ENCODE measurements around the gene PLAC8L1. TPM values are rescaled to one million over a fixed set of nuclear protein-coding genes. Genes with fewer than 3 reads are reported as not detected.
"Not testable (repeated sequence)": the region's sequence is repeated elsewhere in the genome, so short reads cannot be mapped to it uniquely, and the experiment has no call there.

PLAC8L1 gene
- total RNA-seq, 1 experiment from 2014 or later: 1.4 TPM

GRCh38 chr5:146126068-146126467 is 20.7 kb upstream of the PLAC8L1 start:
- H3K27me3 Mint-ChIP-seq (ENCODE audit: unreplicated experiment): no peaks in the 10 kb centered on the region
- intact Hi-C loops (cut with micrococcal nuclease; ENCODE audit: unreplicated experiment): loop anchor here (5.0 kb wide), 1 partner anchor 301 kb away; no protein-coding TSS in a partner anchor
- H3K9me3 Mint-ChIP-seq (ENCODE audit: low read depth, unreplicated experiment): no peaks in the 10 kb centered on the region
- TF ChIP-seq, protein P1, sequence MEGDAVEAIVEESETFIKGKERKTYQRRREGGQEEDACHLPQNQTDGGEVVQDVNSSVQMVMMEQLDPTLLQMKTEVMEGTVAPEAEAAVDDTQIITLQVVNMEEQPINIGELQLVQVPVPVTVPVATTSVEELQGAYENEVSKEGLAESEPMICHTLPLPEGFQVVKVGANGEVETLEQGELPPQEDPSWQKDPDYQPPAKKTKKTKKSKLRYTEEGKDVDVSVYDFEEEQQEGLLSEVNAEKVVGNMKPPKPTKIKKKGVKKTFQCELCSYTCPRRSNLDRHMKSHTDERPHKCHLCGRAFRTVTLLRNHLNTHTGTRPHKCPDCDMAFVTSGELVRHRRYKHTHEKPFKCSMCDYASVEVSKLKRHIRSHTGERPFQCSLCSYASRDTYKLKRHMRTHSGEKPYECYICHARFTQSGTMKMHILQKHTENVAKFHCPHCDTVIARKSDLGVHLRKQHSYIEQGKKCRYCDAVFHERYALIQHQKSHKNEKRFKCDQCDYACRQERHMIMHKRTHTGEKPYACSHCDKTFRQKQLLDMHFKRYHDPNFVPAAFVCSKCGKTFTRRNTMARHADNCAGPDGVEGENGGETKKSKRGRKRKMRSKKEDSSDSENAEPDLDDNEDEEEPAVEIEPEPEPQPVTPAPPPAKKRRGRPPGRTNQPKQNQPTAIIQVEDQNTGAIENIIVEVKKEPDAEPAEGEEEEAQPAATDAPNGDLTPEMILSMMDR (IDR thresholded peaks at IDR 0.05; ENCODE audit: unreplicated experiment): no peak
- no TSS peak for BruUV-seq (replicated peaks)
- no peak overlapping the region for H3K4me3 Mint-ChIP-seq (ENCODE audit: low read depth, unreplicated experiment)
- H3K27ac Mint-ChIP-seq (ENCODE audit: unreplicated experiment): no peak overlapping the region
- DNase-seq: no peak
- CTCF ChIA-PET: no interaction called here
- H3K4me1 Mint-ChIP-seq (ENCODE audit: low read depth, unreplicated experiment): no peaks in the 10 kb centered on the region
- peaks cover 48% of the 10 kb centered on the region for H3K36me3 Mint-ChIP-seq (ENCODE audit: insufficient read depth, unreplicated experiment)

- TF ChIP-seq, protein P1 (IDR thresholded peaks at IDR 0.05; ENCODE audit: unreplicated experiment): no peak
- no peaks in the 10 kb centered on the region for H3K9me3 Mint-ChIP-seq (ENCODE audit: low read depth, unreplicated experiment)
- no peak overlapping the region for H3K27ac Mint-ChIP-seq (ENCODE audit: unreplicated experiment)
- H3K36me3 Mint-ChIP-seq (ENCODE audit: insufficient read depth, unreplicated experiment): peaks cover 49% of the 10 kb centered on the region
- intact Hi-C loops (cut with micrococcal nuclease; ENCODE audit: unreplicated experiment): no loop called here
- no peak overlapping the region for H3K4me3 Mint-ChIP-seq (ENCODE audit: low read depth, unreplicated experiment)
- DNase-seq: no peak
- CTCF ChIA-PET: no interaction called here
- no TSS peak for BruUV-seq (replicated peaks)
- no peaks in the 10 kb centered on the region for H3K27me3 Mint-ChIP-seq (ENCODE audit: unreplicated experiment)
- no peaks in the 10 kb centered on the region for H3K4me1 Mint-ChIP-seq (ENCODE audit: low read depth, unreplicated experiment)
Measured at GRCh38 chr5:146124580-146124979, 19.2 kb upstream of the PLAC8L1 start.

DNA sequence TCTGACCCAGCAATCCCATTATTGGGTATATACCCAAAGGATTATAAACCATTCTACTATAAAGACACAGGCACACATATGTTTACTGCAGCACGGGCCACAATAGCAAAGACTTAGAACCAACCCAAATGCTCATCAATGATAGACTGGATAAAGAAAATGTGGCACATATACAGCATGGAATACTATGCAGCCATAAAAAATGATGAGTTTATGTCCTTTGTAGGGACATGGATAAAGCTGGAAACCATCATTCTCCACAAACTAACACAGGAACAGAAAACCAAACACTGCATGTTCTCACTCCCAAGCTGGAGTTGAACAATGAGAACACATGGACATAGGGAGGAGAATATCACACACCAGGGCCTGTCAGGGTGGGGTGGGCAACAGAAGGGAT is 16.1 kb upstream of the PLAC8L1 start:
- H3K4me3 Mint-ChIP-seq (ENCODE audit: low read depth, unreplicated experiment); H3K27me3 Mint-ChIP-seq (ENCODE audit: unreplicated experiment); intact Hi-C loops (cut with micrococcal nuclease; ENCODE audit: unreplicated experiment); DNase-seq; H3K9me3 Mint-ChIP-seq (ENCODE audit: low read depth, unreplicated experiment); H3K27ac Mint-ChIP-seq (ENCODE audit: unreplicated experiment); H3K4me1 Mint-ChIP-seq (ENCODE audit: low read depth, unreplicated experiment); BruUV-seq (replicated peaks); CTCF ChIA-PET: not testable (repeated sequence)
- peaks cover 59% of the 10 kb centered on the region for H3K36me3 Mint-ChIP-seq (ENCODE audit: insufficient read depth, unreplicated experiment)

DNA sequence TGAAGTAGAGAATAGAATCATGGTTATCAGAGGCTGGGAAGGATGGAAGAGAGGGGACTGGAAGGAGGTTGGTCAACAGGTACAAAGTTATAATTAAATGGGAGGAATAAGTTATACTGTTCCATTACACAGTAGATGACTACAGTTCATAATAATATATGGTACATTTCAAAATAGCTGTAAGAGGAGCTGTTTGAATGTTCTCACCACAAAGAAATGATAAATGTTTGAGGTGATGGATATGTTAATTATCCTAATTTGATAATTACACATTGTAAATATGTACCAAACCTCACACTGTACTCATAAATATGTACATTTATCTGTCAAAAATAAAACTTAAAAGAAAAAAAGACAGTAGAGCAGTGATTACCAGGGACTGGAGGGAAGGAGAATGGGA is 12.9 kb upstream of the PLAC8L1 start:
- intact Hi-C loops (cut with micrococcal nuclease; ENCODE audit: unreplicated experiment): no loop called here
- H3K27me3 Mint-ChIP-seq (ENCODE audit: unreplicated experiment): no peaks in the 10 kb centered on the region
- H3K27ac Mint-ChIP-seq (ENCODE audit: unreplicated experiment): no peak overlapping the region
- peaks cover 48% of the 10 kb centered on the region for H3K36me3 Mint-ChIP-seq (ENCODE audit: insufficient read depth, unreplicated experiment)
- no peaks in the 10 kb centered on the region for H3K4me1 Mint-ChIP-seq (ENCODE audit: low read depth, unreplicated experiment)
- no peak overlapping the region for H3K4me3 Mint-ChIP-seq (ENCODE audit: low read depth, unreplicated experiment)
- TF ChIP-seq, protein P1 (IDR thresholded peaks at IDR 0.05; ENCODE audit: unreplicated experiment): no peak
- H3K9me3 Mint-ChIP-seq (ENCODE audit: low read depth, unreplicated experiment): no peaks in the 10 kb centered on the region
- BruUV-seq (replicated peaks): no TSS peak
- no peak for DNase-seq
- CTCF ChIA-PET: no interaction called here

DNA sequence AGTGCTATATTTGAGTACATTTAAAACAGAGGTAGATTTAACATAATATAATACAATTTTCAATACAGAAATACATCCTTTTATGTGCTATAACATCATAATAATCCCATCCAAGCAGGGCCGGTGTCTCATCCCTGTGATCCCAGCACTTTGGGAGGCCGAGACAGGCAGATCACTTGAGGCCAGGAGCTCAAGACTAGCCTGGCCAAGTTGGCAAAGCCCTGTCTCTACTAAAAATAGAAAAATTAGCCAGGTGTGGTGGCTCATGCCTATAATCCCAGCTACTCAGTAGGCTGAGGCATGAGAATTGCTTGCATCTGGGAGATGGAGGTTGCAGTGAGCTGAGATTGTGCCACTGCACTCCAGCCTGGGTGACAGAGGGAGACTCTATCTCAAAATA is 11.8 kb upstream of the PLAC8L1 start:
- H3K27me3 Mint-ChIP-seq (ENCODE audit: unreplicated experiment); H3K27ac Mint-ChIP-seq (ENCODE audit: unreplicated experiment); DNase-seq; H3K9me3 Mint-ChIP-seq (ENCODE audit: low read depth, unreplicated experiment); H3K4me1 Mint-ChIP-seq (ENCODE audit: low read depth, unreplicated experiment); intact Hi-C loops (cut with micrococcal nuclease; ENCODE audit: unreplicated experiment); H3K4me3 Mint-ChIP-seq (ENCODE audit: low read depth, unreplicated experiment); BruUV-seq (replicated peaks); CTCF ChIA-PET: not testable (repeated sequence)
- H3K36me3 Mint-ChIP-seq (ENCODE audit: insufficient read depth, unreplicated experiment): peaks cover 49% of the 10 kb centered on the region
